ENCODE data around the gene C13orf46.

Gene C13orf46

GRCh38 chr13:113954046-113954835, 19.6 kb downstream of the C13orf46 start:
- DNase-seq (ENCODE audit: low read depth) = no peak

- no peak for DNase-seq (ENCODE audit: low read depth)
These were observed 20.3 kb downstream of the C13orf46 start for GRCh38 chr13:113953561-113953960.

- DNase-seq (ENCODE audit: low read depth) = no peak
These were observed 20.8 kb downstream of the C13orf46 start for GRCh38 chr13:113952983-113953520.

GRCh38 chr13:113952151-113952982, 21.5 kb downstream of the C13orf46 start:
- no peak for DNase-seq (ENCODE audit: low read depth)

- DNase-seq (ENCODE audit: low read depth) = no peak
These were observed 22.5 kb downstream of the C13orf46 start for GRCh38 chr13:113951246-113951999.

GRCh38 chr13:113950451-113951245, 23.2 kb downstream of the C13orf46 start:
- no peak for DNase-seq (ENCODE audit: low read depth)

- DNase-seq (ENCODE audit: low read depth) = no peak
These were observed 24.3 kb downstream of the C13orf46 start for GRCh38 chr13:113949546-113949945.

- no peak for DNase-seq (ENCODE audit: low read depth)
These were observed 25.7 kb downstream of the C13orf46 start for GRCh38 chr13:113948034-113948742.

- no peak for DNase-seq (ENCODE audit: low read depth)
These were observed 26.4 kb downstream of the C13orf46 start for GRCh38 chr13:113947311-113948033.

- DNase-seq (ENCODE audit: low read depth) = no peak
These were observed 27.3 kb downstream of the C13orf46 start for GRCh38 chr13:113946409-113947181.

- DNase-seq (ENCODE audit: low read depth) = no peak
These were observed 27.9 kb downstream of the C13orf46 start for GRCh38 chr13:113945857-113946408.

GRCh38 chr13:113943821-113944565, 29.9 kb downstream of the C13orf46 start:
- no peak for DNase-seq (ENCODE audit: low read depth)

- no peak for DNase-seq (ENCODE audit: low read depth)
These were observed 31.2 kb downstream of the C13orf46 start for GRCh38 chr13:113942591-113943103.

GRCh38 chr13:113941571-113942191, 32.2 kb downstream of the C13orf46 start:
- no peak for DNase-seq (ENCODE audit: low read depth)

- no peak for DNase-seq (ENCODE audit: low read depth)
These were observed 34.0 kb downstream of the C13orf46 start for GRCh38 chr13:113939944-113940297.

- no peak for DNase-seq (ENCODE audit: low read depth)
These were observed 34.5 kb downstream of the C13orf46 start for GRCh38 chr13:113939129-113939943.

- no peak for DNase-seq (ENCODE audit: low read depth)
These were observed 35.2 kb downstream of the C13orf46 start for GRCh38 chr13:113938716-113939115.
